ENCODE data around the gene SEPTIN10. TPM values are rescaled to one million over a fixed set of nuclear protein-coding genes. Genes with fewer than 3 reads are reported as not detected.
"Not testable (repeated sequence)": the region's sequence is repeated elsewhere in the genome, so short reads cannot be mapped to it uniquely, and the experiment has no call there.

SEPTIN10 gene
- total and polyA plus RNA-seq, 5 donors from 2014 or later, result 1.1 to 5.6 (median 4.8) TPM

- Histone ChIP-seq H3K36me3 (ENCODE audit: control insufficient read depth, insufficient read depth, low read length) (no peaks in the 10 kb centered on the region), H3K9me3 (ENCODE audit: control insufficient read depth in 2 of 2, low read length in 2 of 2) (no peaks in the 10 kb centered on the region), H3K27me3 (ENCODE audit: control insufficient read depth, insufficient read depth, low read length) (no peaks in the 10 kb centered on the region), H3K4me3 (ENCODE audit: low read depth, low read length) (no peak overlapping the region), H3K4me1 (ENCODE audit: control insufficient read depth, insufficient read depth, low read length, poor library complexity, severe bottlenecking) (no peaks in the 10 kb centered on the region), H3K27ac (ENCODE audit: insufficient read depth, low read length, poor library complexity, severe bottlenecking) (no peak overlapping the region)
- no peak for ATAC-seq (ENCODE audit: low read depth in 2 of 2)
- no peak overlapping the region for H3K27ac Mint-ChIP-seq
- no peak for DNase-seq
- H3K27me3 Mint-ChIP-seq, result no peaks in the 10 kb centered on the region
- no peak overlapping the region for H3K4me3 Mint-ChIP-seq
- no peaks in the 10 kb centered on the region for H3K36me3 Mint-ChIP-seq
- H3K4me1 Mint-ChIP-seq, result no peaks in the 10 kb centered on the region
- peaks cover 0 to 2% (median 0%) of the 10 kb centered on the region in 7 donors for H3K9me3 Mint-ChIP-seq
These were observed 22.6 kb downstream of the SEPTIN10 start for GRCh38 chr2:109591206-109591605.

GRCh38 chr2:109586687-109587086, 27.1 kb downstream of the SEPTIN10 start:
- H3K9me3 Mint-ChIP-seq, result peaks cover 0 to 4% (median 0%) of the 10 kb centered on the region in 7 donors

GRCh38 chr2:109582928-109583895, 30.6 kb downstream of the SEPTIN10 start:
- Mint-ChIP-seq H3K27ac (no peak overlapping the region), H3K9me3 (peaks cover 0 to 4% (median 0%) of the 10 kb centered on the region in 7 donors), H3K36me3 (no peaks in the 10 kb centered on the region), H3K4me3 (no peak overlapping the region), H3K4me1 (peaks cover 0 to 9% (median 2%) of the 10 kb centered on the region in 4 donors), H3K27me3 (no peaks in the 10 kb centered on the region)
- Histone ChIP-seq H3K27ac (ENCODE audit: insufficient read depth, low read length, poor library complexity, severe bottlenecking) (no peak overlapping the region), H3K27me3 (ENCODE audit: control insufficient read depth, insufficient read depth, low read length) (peaks cover 2% of the 10 kb centered on the region), H3K36me3 (ENCODE audit: control insufficient read depth, insufficient read depth, low read length) (no peaks in the 10 kb centered on the region), H3K4me3 (ENCODE audit: low read depth, low read length) (no peak overlapping the region), H3K9me3 (ENCODE audit: control insufficient read depth in 2 of 2, low read length in 2 of 2) (no peaks in the 10 kb centered on the region), H3K4me1 (ENCODE audit: control insufficient read depth, insufficient read depth, low read length, poor library complexity, severe bottlenecking) (no peaks in the 10 kb centered on the region)
- ATAC-seq (ENCODE audit: low read depth in 2 of 2), result no peak
- no peak for DNase-seq

More at GRCh38 chr2:109586687-109587086, 27.1 kb downstream of the SEPTIN10 start:
- Mint-ChIP-seq H3K4me3 (no peak overlapping the region), H3K27me3 (no peaks in the 10 kb centered on the region), H3K4me1 (peaks cover 0 to 9% (median 2%) of the 10 kb centered on the region in 4 donors), H3K27ac (no peak overlapping the region), H3K36me3 (no peaks in the 10 kb centered on the region)
- Histone ChIP-seq H3K27ac (ENCODE audit: insufficient read depth, low read length, poor library complexity, severe bottlenecking) (no peak overlapping the region), H3K27me3 (ENCODE audit: control insufficient read depth, insufficient read depth, low read length) (peaks cover 2% of the 10 kb centered on the region), H3K36me3 (ENCODE audit: control insufficient read depth, insufficient read depth, low read length) (no peaks in the 10 kb centered on the region), H3K9me3 (ENCODE audit: control insufficient read depth in 2 of 2, low read length in 2 of 2) (no peaks in the 10 kb centered on the region), H3K4me3 (ENCODE audit: low read depth, low read length) (no peak overlapping the region), H3K4me1 (ENCODE audit: control insufficient read depth, insufficient read depth, low read length, poor library complexity, severe bottlenecking) (no peaks in the 10 kb centered on the region)
- DNase-seq (no peak), ATAC-seq (ENCODE audit: low read depth in 2 of 2) (no peak)

- H3K36me3 Mint-ChIP-seq; ATAC-seq (ENCODE audit: low read depth in 2 of 2); H3K36me3 ChIP-seq (ENCODE audit: control insufficient read depth, insufficient read depth, low read length); H3K9me3 Mint-ChIP-seq; H3K9me3 ChIP-seq (ENCODE audit: control insufficient read depth in 2 of 2, low read length in 2 of 2); H3K4me3 ChIP-seq (ENCODE audit: low read depth, low read length); DNase-seq; H3K27ac ChIP-seq (ENCODE audit: insufficient read depth, low read length, poor library complexity, severe bottlenecking); H3K27me3 ChIP-seq (ENCODE audit: control insufficient read depth, insufficient read depth, low read length); H3K4me1 Mint-ChIP-seq; H3K4me1 ChIP-seq (ENCODE audit: control insufficient read depth, insufficient read depth, low read length, poor library complexity, severe bottlenecking); H3K4me3 Mint-ChIP-seq; H3K27me3 Mint-ChIP-seq; H3K27ac Mint-ChIP-seq: not testable (repeated sequence)
These were observed 36.1 kb downstream of the SEPTIN10 start for GRCh38 chr2:109577630-109578029.

- no peaks in the 10 kb centered on the region for H3K36me3 ChIP-seq (ENCODE audit: control insufficient read depth, insufficient read depth, low read length)
- no peak overlapping the region for H3K27ac ChIP-seq (ENCODE audit: insufficient read depth, low read length, poor library complexity, severe bottlenecking)
- H3K9me3 ChIP-seq (ENCODE audit: control insufficient read depth in 2 of 2, low read length in 2 of 2), result no peaks in the 10 kb centered on the region
- DNase-seq (no peak), ATAC-seq (ENCODE audit: low read depth in 2 of 2) (no peak)
- Mint-ChIP-seq H3K4me3 (no peak overlapping the region), H3K4me1 (no peaks in the 10 kb centered on the region), H3K9me3 (no peaks in the 10 kb centered on the region), H3K36me3 (no peaks in the 10 kb centered on the region), H3K27me3 (peaks cover 6% of the 10 kb centered on the region), H3K27ac (no peak overlapping the region)
- H3K27me3 ChIP-seq (ENCODE audit: control insufficient read depth, insufficient read depth, low read length), result no peaks in the 10 kb centered on the region
- no peaks in the 10 kb centered on the region for H3K4me1 ChIP-seq (ENCODE audit: control insufficient read depth, insufficient read depth, low read length, poor library complexity, severe bottlenecking)
- no peak overlapping the region for H3K4me3 ChIP-seq (ENCODE audit: low read depth, low read length)
These were observed 38.4 kb downstream of the SEPTIN10 start for GRCh38 chr2:109575373-109575772.

GRCh38 chr2:109563980-109564550, 49.7 kb downstream of the SEPTIN10 start:
- H3K9me3 Mint-ChIP-seq, result peaks cover 0 to 1% (median 0%) of the 10 kb centered on the region in 7 donors
- Histone ChIP-seq H3K27me3 (ENCODE audit: control insufficient read depth, insufficient read depth, low read length) (no peaks in the 10 kb centered on the region), H3K9me3 (ENCODE audit: control insufficient read depth in 2 of 2, low read length in 2 of 2) (no peaks in the 10 kb centered on the region), H3K27ac (ENCODE audit: insufficient read depth, low read length, poor library complexity, severe bottlenecking) (no peak overlapping the region), H3K4me1 (ENCODE audit: control insufficient read depth, insufficient read depth, low read length, poor library complexity, severe bottlenecking) (no peaks in the 10 kb centered on the region), H3K4me3 (ENCODE audit: low read depth, low read length) (no peak overlapping the region), H3K36me3 (ENCODE audit: control insufficient read depth, insufficient read depth, low read length) (no peaks in the 10 kb centered on the region)
- peaks cover 10% of the 10 kb centered on the region for H3K27me3 Mint-ChIP-seq
- ATAC-seq (ENCODE audit: low read depth in 2 of 2), result no peak
- H3K4me3 Mint-ChIP-seq, result no peak overlapping the region
- H3K4me1 Mint-ChIP-seq, result no peaks in the 10 kb centered on the region
- no peaks in the 10 kb centered on the region for H3K36me3 Mint-ChIP-seq
- H3K27ac Mint-ChIP-seq, result no peak overlapping the region
- DNase-seq, result no peak

GRCh38 chr2:109563288-109563687, 50.5 kb downstream of the SEPTIN10 start:
- Histone ChIP-seq H3K4me1 (ENCODE audit: control insufficient read depth, insufficient read depth, low read length, poor library complexity, severe bottlenecking) (no peaks in the 10 kb centered on the region), H3K27me3 (ENCODE audit: control insufficient read depth, insufficient read depth, low read length) (no peaks in the 10 kb centered on the region), H3K4me3 (ENCODE audit: low read depth, low read length) (no peak overlapping the region), H3K36me3 (ENCODE audit: control insufficient read depth, insufficient read depth, low read length) (no peaks in the 10 kb centered on the region), H3K9me3 (ENCODE audit: control insufficient read depth in 2 of 2, low read length in 2 of 2) (no peaks in the 10 kb centered on the region), H3K27ac (ENCODE audit: insufficient read depth, low read length, poor library complexity, severe bottlenecking) (no peak overlapping the region)
- ATAC-seq (ENCODE audit: low read depth in 2 of 2), result no peak
- no peak for DNase-seq
- Mint-ChIP-seq H3K4me3 (no peak overlapping the region), H3K27me3 (peaks cover 10% of the 10 kb centered on the region), H3K9me3 (peaks cover 0 to 1% (median 0%) of the 10 kb centered on the region in 7 donors), H3K36me3 (no peaks in the 10 kb centered on the region), H3K27ac (no peak overlapping the region), H3K4me1 (peaks cover 0 to 2% (median 0%) of the 10 kb centered on the region in 4 donors)
